PC-3 (cell line): ENCODE results near the gene HSPA1L.

Experiments used
- CTCF ChIP-seq: fragments of 300-600 bp; sonication (generic); conservative IDR thresholded peaks from 2 replicates; pipeline ENCODE4 v1.5.1; 2017; ENCODE audit warnings: antibody characterized with exemption, low read depth, mild to moderate bottlenecking, low read length
- EZH2 ChIP-seq: fragments of 300-600 bp; sonication (generic); IDR thresholded peaks from one replicate; pipeline ENCODE4 v1.6.1; 2017; ENCODE audit warnings: antibody characterized with exemption, mild to moderate bottlenecking, low read length; ENCODE audit not compliant: unreplicated experiment

GRCh38 chr6:31859923-31860322, 44.8 kb upstream of the HSPA1L start:
- TF ChIP-seq EZH2, result no peak
- no peak for TF ChIP-seq CTCF
